ENCODE data around the gene ADAM11. TPM values are rescaled to one million over a fixed set of nuclear protein-coding genes. Genes with fewer than 3 reads are reported as not detected.
"Not testable (repeated sequence)": the region's sequence is repeated elsewhere in the genome, so short reads cannot be mapped to it uniquely, and the experiment has no call there.

The ADAM11 gene
- total RNA-seq, 2 donors from 2014 or later, result 0.31 to 0.53 TPM

DNA sequence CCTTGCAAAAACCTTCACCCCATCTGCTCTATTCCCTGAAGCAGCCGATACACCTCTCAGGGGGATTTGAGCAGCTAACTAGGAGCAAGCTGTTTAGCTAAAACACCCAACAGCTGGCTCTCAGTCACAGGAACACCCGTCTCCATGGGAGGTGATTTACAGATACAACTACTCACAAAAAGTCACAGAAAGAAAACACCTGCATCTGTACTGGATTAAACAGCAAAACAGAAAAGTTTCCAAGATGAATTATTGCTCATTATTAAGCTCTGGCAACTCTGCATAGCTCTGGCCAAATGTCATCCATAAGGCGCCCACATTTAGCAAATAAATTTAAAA is 49.0 kb downstream of the ADAM11 start:
- Mint-ChIP-seq H3K9me3 (no peaks in the 10 kb centered on the region), H3K36me3 (no peaks in the 10 kb centered on the region), H3K4me3 (no peak overlapping the region), H3K27me3 (peaks cover 7 to 17% of the 10 kb centered on the region in 2 donors), H3K4me1 (ENCODE audit: low read depth in 2 of 2) (no peaks in the 10 kb centered on the region), H3K27ac (no peak overlapping the region)
- ATAC-seq (no peak), DNase-seq (ENCODE audit: low spot score) (no peak)

DNA sequence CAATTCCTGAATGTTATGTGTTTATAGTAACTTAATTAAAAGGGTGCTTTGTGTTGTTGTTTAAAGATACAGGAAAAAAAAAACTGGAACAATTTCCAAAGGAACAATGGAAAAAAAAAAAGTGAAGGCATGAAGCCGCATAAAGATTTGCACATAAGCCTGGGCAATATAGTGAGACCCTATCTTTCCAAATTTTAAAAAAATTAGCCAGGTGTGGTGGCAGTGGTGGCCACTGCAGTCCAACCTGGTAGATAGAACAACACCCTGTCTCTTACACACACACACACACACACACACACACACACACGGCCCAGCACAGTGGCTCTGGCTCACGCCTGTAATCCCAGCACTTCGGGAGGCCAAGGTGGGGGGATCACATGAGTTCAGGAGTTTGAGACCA is 49.4 kb downstream of the ADAM11 start:
- no peaks in the 10 kb centered on the region for H3K36me3 Mint-ChIP-seq
- no peak for ATAC-seq
- DNase-seq (ENCODE audit: low spot score), result no peak
- H3K4me3 Mint-ChIP-seq, result no peak overlapping the region
- H3K27me3 Mint-ChIP-seq, result peaks cover 11 to 20% of the 10 kb centered on the region in 2 donors
- no peaks in the 10 kb centered on the region for H3K4me1 Mint-ChIP-seq (ENCODE audit: low read depth in 2 of 2)
- no peaks in the 10 kb centered on the region for H3K9me3 Mint-ChIP-seq
- no peak overlapping the region for H3K27ac Mint-ChIP-seq

DNA sequence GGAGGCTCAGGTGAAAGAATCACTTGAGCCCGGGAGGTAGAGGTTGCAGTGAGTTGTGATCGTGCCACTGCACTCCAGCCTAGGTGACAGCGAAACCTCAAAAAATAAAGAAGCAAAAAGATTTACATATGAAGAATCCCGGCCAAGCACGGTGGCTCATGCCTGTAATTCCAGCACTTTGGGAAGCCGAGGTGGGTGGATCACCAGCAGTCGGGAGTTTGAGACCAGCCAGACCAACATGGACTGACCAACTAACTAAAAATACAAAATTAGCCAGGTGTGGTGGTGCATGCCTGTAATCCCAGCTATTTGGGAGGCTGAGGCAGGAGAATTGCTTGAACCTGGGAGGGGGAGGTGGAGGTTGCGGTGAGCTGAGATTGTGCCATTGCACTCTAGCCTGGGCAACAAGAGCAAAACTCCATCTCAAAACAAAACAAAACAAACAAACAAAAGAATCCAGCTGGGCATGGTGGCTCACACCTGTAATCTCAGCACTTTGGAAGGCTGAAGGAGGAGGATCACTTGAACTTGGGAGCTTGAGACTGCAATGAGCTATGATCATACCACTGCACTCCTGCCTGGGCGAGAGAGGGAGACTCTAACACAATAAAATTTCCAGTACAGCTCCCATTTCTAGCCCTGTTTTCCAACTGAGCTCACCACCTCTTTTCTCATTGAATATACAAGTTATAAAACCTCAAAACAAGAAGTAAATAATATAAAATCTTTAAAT is 50.0 kb downstream of the ADAM11 start:
- not testable (repeated sequence) for DNase-seq (ENCODE audit: low spot score); H3K4me1 Mint-ChIP-seq (ENCODE audit: low read depth in 2 of 2); H3K36me3 Mint-ChIP-seq; H3K9me3 Mint-ChIP-seq; H3K4me3 Mint-ChIP-seq; H3K27ac Mint-ChIP-seq; ATAC-seq
- H3K27me3 Mint-ChIP-seq, result peaks cover 11 to 21% of the 10 kb centered on the region in 2 donors

DNA sequence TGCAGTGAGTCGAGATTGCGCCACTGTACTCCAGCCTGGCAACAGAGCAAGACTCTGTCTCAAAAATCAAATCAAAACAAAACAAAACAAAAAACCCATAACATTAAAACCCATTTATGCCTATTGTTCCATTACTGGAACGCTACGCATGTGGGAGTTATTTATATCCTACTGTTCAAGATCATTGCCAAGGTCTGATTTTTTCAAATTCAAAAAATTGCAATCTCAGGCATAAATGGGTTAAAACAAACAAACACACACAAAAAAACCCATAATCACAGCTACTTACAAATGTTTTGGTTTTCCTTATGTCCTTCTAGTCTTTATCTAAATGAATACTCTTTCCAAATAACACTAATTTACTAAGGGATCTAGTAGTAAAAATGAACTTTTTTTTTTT is 53.5 kb downstream of the ADAM11 start:
- H3K27ac Mint-ChIP-seq, result no peak overlapping the region
- ATAC-seq, result no peak
- no peak overlapping the region for H3K4me3 Mint-ChIP-seq

DNA sequence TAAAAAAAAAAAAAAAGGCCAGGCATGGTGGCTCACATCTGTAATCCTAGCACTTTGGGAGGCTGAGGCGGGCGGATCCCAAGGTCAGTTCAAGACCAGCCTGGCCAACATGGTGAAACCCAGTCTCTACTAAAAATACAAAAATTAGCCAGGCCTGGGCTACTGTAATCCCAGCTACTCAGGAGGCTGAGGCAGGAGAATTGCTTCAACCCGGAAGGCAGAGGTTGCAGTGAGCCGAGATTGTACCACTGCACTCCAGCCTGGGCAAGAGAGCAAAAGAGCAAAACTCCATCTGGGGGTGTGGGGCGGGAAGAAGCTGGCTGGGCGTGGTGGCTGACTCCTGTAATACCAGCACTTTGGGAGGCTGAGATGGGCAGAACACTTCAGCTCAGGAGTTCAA is 59.7 kb downstream of the ADAM11 start:
- H3K36me3 Mint-ChIP-seq; DNase-seq (ENCODE audit: low spot score); H3K27me3 Mint-ChIP-seq; H3K4me1 Mint-ChIP-seq (ENCODE audit: low read depth in 2 of 2); H3K27ac Mint-ChIP-seq; H3K9me3 Mint-ChIP-seq; H3K4me3 Mint-ChIP-seq; ATAC-seq: not testable (repeated sequence)

More for the DNA sequence above, 53.5 kb downstream of the ADAM11 start:
- Mint-ChIP-seq H3K36me3 (no peaks in the 10 kb centered on the region), H3K9me3 (no peaks in the 10 kb centered on the region), H3K4me1 (ENCODE audit: low read depth in 2 of 2) (no peaks in the 10 kb centered on the region), H3K27me3 (peaks cover 9 to 10% of the 10 kb centered on the region in 2 donors)
- no peak for DNase-seq (ENCODE audit: low spot score)

DNA sequence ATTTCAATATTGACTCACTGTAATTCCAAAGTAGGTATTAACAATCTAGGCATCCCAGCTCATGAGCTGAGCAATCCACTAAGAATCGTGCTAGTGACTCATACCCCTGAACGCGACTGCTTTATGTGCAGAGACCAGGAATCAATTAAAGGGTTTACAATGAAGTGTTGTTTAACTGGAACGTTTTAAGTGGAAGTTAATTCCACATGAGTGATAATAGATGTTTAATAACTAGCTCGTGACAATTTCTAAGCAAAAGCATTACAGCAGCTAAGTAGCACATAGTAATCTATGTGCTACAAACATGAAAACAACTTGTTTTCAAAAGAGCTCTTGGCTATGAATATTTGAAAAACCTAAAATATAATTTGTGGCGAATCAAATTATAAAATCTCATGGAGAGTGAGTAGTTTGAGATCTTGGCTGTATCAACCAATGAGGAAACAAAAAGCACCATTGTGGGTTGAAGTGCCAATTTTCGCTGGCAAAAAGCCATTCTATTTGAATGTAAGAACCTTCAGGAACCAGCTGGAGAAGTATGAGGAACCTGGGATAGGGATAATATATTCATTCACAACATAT is 61.9 kb downstream of the ADAM11 start:
- Mint-ChIP-seq H3K9me3 (no peaks in the 10 kb centered on the region), H3K4me1 (ENCODE audit: low read depth in 2 of 2) (no peaks in the 10 kb centered on the region), H3K4me3 (no peak overlapping the region), H3K27ac (no peak overlapping the region), H3K27me3 (no peaks in the 10 kb centered on the region), H3K36me3 (no peaks in the 10 kb centered on the region)
- ATAC-seq (no peak), DNase-seq (ENCODE audit: low spot score) (no peak)

DNA sequence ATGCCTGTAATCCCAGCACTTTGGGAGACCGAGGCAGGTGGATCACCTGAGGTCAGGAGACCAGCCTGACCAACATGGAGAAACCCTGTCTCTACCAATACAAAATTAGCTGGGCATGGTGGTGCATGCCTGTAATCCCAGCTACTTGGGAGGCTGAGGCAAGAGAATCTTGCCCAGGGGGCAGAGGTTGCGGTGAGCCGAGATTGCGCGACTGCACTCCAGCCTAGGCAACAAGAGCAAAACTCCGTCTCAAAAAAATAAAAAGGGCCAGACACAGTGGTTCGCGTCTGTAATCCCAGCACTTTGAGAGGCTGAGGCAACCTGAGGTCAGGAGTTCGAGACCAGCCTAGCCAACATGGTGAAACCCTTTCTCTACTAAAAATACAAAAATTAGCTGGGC is 66.4 kb downstream of the ADAM11 start:
- DNase-seq (ENCODE audit: low spot score); H3K36me3 Mint-ChIP-seq; H3K4me1 Mint-ChIP-seq (ENCODE audit: low read depth in 2 of 2); H3K27ac Mint-ChIP-seq; ATAC-seq; H3K9me3 Mint-ChIP-seq; H3K4me3 Mint-ChIP-seq: not testable (repeated sequence)
- peaks cover 18 to 24% of the 10 kb centered on the region in 2 donors for H3K27me3 Mint-ChIP-seq

DNA sequence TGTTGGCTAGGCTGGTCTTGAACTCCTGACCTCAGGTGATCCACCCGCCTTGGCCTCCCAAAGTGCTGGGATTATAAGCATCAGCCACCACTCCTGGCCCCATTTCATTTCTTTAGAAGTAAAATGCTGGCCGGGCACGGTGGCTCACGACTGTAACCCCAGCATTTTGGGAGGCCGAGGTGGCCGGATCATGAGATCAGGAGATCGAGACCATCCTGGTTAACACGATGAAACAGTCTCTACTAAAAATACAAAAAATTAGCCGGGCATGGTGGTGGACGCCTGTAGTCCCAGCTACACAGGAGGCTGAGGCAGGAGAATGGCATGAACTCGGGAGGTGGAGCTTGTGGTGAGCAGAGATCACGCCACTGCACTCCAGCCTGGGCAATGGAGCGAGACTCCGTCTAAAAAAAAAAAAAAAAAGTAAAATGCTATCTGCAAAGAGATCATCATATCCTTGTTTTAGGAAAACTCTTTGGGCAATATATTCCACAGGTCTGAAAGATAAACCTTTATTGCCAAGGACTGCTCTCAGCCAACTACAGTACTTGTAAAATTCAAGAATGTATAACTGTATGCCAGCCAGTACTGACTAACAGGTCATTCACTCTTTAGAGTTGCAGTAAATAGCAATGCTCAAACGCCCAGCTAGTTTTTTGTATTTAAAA is 67.5 kb downstream of the ADAM11 start:
- DNase-seq (ENCODE audit: low spot score) (no peak), ATAC-seq (no peak)
- Mint-ChIP-seq H3K27me3 (peaks cover 22 to 30% of the 10 kb centered on the region in 2 donors), H3K9me3 (no peaks in the 10 kb centered on the region), H3K4me1 (ENCODE audit: low read depth in 2 of 2) (peaks cover 7 to 8% of the 10 kb centered on the region in 2 donors), H3K4me3 (no peak overlapping the region), H3K27ac (no peak overlapping the region), H3K36me3 (peaks cover 6% of the 10 kb centered on the region)

DNA sequence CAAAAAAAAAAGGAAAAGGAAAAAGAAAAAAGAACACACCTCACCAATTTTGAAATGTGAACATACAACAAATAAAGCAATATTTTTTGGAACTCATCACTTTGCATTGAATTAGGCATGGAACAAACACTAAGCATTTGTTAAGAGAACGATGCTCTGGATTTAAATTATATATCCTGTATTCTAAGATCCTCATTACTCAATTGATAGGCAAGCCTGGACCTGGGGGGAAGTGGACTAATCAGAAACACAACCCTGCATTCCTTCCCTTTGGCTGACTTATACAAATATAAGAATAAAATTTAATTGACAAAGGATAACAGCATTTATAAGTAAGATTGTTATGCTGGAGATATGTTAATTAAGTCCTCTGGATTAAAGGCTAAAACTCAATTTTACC is 69.1 kb downstream of the ADAM11 start:
- H3K27me3 Mint-ChIP-seq, result peaks cover 25 to 33% of the 10 kb centered on the region in 2 donors
- H3K4me3 Mint-ChIP-seq, result no peak overlapping the region
- no peaks in the 10 kb centered on the region for H3K9me3 Mint-ChIP-seq
- no peak for DNase-seq (ENCODE audit: low spot score)
- H3K36me3 Mint-ChIP-seq, result peaks cover 6% of the 10 kb centered on the region
- H3K4me1 Mint-ChIP-seq (ENCODE audit: low read depth in 2 of 2), result peaks cover 7 to 8% of the 10 kb centered on the region in 2 donors
- H3K27ac Mint-ChIP-seq, result no peak overlapping the region
- ATAC-seq, result no peak

DNA sequence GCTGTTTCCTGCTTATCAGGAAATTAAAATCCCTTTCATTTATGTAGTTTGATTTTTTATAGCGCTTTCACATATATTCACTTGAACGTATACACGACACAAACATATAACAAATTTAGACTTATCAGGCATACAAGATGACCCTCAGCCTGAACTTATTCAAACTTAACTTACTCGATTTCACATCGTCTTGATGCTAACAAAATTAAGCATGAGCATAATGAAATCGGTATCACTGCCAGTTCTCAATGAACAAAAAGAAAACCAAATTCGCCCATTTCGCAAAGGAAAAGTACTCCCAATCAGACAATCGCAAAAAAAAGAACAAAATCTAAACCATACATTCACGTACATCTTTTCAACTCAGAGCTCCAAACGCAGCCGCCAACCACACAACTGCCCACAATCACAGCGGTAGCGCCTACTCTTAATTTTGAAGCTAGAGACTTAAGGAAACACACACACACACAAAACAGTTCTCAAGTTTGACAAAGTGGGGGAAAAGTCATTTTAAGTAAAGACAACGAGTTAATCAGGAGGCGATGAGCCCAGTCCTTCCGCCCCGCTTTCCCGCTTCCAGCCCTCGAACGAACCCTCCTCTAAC is 70.2 kb downstream of the ADAM11 start:
- peaks cover 7 to 8% of the 10 kb centered on the region in 2 donors for H3K4me1 Mint-ChIP-seq (ENCODE audit: low read depth in 2 of 2)
- no peak overlapping the region for H3K27ac Mint-ChIP-seq
- no peak for DNase-seq (ENCODE audit: low spot score)
- ATAC-seq, result no peak
- peaks cover 31 to 44% of the 10 kb centered on the region in 2 donors for H3K27me3 Mint-ChIP-seq
- peaks cover 6% of the 10 kb centered on the region for H3K36me3 Mint-ChIP-seq
- H3K9me3 Mint-ChIP-seq, result no peaks in the 10 kb centered on the region
- peak overlapping the region; percentile 81 for H3K4me3 Mint-ChIP-seq

DNA sequence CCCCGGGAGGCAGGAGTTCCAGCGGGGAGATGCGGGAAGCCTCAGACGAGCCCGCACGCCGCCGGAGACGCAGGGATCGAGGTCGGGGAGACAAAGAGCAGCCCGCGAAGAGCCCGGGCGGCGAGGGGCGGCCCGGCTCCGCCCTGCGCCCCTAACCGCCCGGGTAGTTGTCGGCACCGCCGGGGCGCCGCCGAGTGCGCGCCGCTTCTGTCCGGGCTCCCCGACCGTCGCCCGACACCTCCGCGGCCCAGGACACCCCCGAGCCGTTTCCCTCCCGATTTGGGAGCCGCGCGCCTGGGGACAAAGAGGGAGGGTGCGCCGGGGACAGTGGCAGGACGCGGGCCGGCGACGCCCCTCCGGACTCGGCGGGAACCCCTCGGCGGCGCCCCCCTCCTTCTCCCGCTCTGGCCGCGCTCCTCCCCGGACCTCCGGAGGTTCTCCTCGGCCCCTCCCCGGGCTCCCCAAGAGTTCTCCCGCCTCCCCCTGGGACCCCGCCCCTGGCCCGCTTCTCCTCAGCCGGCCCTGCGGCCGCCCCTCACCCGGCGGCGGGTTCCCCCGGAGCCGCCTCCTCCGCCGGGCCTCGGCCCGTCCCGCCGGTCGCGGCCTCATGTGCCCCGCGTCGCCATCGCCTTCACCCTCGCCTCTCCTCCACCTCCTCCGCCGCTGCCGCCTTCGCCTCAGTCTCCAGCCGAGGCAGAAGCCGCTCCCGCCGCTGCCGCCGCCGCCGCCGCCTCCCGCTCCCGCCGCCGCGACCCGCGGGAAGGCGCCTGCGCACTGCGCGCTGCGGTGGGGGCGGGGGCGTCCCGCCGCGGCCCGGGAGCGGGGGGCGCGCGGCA is 71.0 kb downstream of the ADAM11 start, which contains the start of gene GJC1:
Gene GJC1, minus strand, starts transcription at position 765 of the 836 bp plus-strand sequence. CDS start 24,470 bp downstream, outside the sequence.
- H3K9me3 Mint-ChIP-seq, result no peaks in the 10 kb centered on the region
- DNase-seq (ENCODE audit: low spot score) (no peak), ATAC-seq (peak; percentile 51 to 72)
- H3K27me3 Mint-ChIP-seq, result peaks cover 31 to 44% of the 10 kb centered on the region in 2 donors
- no peak within 1 kb of the TSS for H3K27ac Mint-ChIP-seq
- peak within 1 kb of the TSS; percentile 81 for H3K4me3 Mint-ChIP-seq
- peaks cover 6% of the 10 kb centered on the region for H3K36me3 Mint-ChIP-seq
- H3K4me1 Mint-ChIP-seq (ENCODE audit: low read depth in 2 of 2), result peaks cover 7 to 8% of the 10 kb centered on the region in 2 donors

DNA sequence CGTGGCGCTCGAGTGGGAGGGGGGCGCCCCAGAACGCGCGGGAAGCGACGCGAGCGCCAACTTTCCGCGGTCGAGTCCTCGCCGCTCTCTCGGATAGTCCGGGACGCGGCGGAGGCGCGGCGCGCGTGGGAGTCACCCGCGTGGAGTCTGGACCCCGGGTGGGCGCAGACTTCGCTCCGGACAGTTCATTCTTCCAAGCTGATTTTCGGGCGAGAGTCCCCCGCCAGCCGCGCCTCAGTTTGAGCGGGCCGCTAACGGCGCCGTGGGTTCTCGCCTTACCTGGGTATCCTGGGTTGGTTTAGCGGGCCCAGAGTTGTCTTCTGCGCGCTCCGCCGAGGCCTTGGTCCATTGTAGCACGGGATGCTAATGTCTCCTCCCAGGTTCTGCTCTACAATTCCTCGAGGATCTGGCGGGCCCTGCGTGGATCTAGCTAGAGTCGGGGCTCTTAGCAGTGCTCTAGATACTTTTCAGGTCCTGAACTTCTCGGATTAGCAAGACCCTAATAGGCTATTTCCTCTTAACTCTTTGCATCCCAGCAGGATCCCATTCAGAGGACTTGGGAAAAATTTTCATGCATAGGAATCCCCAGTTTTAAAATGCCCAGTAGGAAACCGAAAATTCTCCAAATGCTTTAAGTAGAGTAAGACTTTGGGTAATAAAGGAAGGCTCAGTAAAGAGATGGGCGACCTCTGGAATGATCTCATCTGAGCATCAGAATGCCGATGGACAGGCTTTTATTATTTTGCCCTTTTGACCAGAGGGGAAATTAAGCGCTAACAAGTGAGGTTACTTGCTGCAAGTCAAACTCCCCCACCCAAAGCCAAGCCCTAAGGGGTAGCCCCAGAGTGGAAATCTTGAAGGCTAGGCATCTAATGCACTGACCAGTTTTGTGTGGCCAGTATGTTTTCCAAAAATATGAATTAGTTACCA is 71.8 kb downstream of the ADAM11 start:
- Mint-ChIP-seq H3K4me1 (ENCODE audit: low read depth in 2 of 2) (peaks cover 7 to 8% of the 10 kb centered on the region in 2 donors), H3K36me3 (peaks cover 6% of the 10 kb centered on the region), H3K4me3 (peak overlapping the region; percentile 56), H3K9me3 (no peaks in the 10 kb centered on the region), H3K27ac (no peak overlapping the region), H3K27me3 (peaks cover 34 to 44% of the 10 kb centered on the region in 2 donors)
- DNase-seq (ENCODE audit: low spot score) (no peak), ATAC-seq (peak; percentile 37 to 59)
